ENCODE results near the gene MAFG. TPM values are rescaled to one million over a fixed set of nuclear protein-coding genes. Genes with fewer than 3 reads are reported as not detected.

MAFG gene
- total and polyA plus RNA-seq, 9 of the 15 experiments (the other 6 are each of a cell fraction or from before 2014, with no cell fraction given): 1.1 to 58.1 (median 24.9) TPM

DNA sequence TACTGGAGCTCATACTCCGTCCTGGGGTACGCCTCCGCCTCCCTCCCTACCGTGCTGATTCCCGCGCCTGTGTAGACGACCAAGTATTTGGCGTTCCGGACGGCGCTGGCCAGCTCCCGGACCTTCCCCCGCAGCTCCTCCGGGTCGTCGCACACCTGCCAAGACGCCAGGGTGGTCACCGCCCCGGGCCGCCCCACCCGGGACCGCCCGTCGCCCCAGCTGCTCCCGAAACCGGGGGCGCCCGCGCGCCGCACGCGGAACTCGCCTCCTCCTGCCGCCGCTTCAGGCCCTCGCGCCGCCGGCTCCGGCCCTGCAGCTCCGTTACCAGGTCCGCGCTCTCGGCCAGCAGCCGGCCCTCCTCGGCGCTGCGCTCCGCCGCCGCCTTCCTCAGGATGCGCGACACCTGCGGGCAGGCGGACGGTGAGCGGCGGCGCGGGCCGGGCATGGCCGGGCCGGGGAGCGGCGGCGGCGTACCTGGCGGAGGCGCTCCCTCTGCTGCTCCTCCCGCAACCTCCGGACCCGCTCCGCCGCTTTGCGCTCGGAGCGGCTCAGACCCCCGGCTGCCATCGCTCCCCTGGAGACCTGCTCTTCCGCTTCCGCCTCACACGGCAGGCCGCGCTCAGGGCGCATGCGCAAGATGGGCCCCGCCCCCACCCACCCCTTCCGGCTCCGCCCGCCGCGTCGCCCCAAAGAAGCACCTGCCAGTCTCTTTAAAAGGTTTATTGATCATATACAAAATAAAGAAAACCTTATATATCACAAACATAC lies 9.8 kb downstream of the MAFG start, which contains the start of gene SIRT7 (continued):
- TF ChIP-seq, protein P1, sequence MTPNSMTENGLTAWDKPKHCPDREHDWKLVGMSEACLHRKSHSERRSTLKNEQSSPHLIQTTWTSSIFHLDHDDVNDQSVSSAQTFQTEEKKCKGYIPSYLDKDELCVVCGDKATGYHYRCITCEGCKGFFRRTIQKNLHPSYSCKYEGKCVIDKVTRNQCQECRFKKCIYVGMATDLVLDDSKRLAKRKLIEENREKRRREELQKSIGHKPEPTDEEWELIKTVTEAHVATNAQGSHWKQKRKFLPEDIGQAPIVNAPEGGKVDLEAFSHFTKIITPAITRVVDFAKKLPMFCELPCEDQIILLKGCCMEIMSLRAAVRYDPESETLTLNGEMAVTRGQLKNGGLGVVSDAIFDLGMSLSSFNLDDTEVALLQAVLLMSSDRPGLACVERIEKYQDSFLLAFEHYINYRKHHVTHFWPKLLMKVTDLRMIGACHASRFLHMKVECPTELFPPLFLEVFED (CRISPR knock-in tag; conservative IDR thresholded peaks at IDR 0.05): no peak
- TF ChIP-seq, protein P2, sequence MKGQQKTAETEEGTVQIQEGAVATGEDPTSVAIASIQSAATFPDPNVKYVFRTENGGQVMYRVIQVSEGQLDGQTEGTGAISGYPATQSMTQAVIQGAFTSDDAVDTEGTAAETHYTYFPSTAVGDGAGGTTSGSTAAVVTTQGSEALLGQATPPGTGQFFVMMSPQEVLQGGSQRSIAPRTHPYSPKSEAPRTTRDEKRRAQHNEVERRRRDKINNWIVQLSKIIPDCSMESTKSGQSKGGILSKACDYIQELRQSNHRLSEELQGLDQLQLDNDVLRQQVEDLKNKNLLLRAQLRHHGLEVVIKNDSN (CRISPR knock-in tag; IDR thresholded peaks at IDR 0.05): no peak
- no peak for TF ChIP-seq SIRT6 (IDR thresholded peaks at IDR 0.05; ENCODE audit: low read depth, low read length)
- TF ChIP-seq ZNF12 (CRISPR knock-in tag; IDR thresholded peaks at IDR 0.05): no peak
- peak; percentile 36; the same call in 1 of the 2 replicates for TF ChIP-seq MTA3 (IDR thresholded peaks at IDR 0.05; ENCODE audit: borderline replicate concordance)
- TF ChIP-seq, protein P3, sequence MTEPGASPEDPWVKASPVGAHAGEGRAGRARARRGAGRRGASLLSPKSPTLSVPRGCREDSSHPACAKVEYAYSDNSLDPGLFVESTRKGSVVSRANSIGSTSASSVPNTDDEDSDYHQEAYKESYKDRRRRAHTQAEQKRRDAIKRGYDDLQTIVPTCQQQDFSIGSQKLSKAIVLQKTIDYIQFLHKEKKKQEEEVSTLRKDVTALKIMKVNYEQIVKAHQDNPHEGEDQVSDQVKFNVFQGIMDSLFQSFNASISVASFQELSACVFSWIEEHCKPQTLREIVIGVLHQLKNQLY (CRISPR knock-in tag; conservative IDR thresholded peaks at IDR 0.05): 0 out of 4 replicates have a peak, but pooled peaks of 1 of the 2 experiments have one; percentile 49
- no peak for TF ChIP-seq TARDBP (IDR thresholded peaks at IDR 0.05)
- TF ChIP-seq ATF7 (IDR thresholded peaks at IDR 0.05): no peak
- TF ChIP-seq, protein P4, sequence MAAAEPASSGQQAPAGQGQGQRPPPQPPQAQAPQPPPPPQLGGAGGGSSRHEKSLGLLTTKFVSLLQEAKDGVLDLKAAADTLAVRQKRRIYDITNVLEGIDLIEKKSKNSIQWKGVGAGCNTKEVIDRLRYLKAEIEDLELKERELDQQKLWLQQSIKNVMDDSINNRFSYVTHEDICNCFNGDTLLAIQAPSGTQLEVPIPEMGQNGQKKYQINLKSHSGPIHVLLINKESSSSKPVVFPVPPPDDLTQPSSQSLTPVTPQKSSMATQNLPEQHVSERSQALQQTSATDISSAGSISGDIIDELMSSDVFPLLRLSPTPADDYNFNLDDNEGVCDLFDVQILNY (CRISPR knock-in tag; IDR thresholded peaks at IDR 0.05): no peak
- TF ChIP-seq, protein P5, sequence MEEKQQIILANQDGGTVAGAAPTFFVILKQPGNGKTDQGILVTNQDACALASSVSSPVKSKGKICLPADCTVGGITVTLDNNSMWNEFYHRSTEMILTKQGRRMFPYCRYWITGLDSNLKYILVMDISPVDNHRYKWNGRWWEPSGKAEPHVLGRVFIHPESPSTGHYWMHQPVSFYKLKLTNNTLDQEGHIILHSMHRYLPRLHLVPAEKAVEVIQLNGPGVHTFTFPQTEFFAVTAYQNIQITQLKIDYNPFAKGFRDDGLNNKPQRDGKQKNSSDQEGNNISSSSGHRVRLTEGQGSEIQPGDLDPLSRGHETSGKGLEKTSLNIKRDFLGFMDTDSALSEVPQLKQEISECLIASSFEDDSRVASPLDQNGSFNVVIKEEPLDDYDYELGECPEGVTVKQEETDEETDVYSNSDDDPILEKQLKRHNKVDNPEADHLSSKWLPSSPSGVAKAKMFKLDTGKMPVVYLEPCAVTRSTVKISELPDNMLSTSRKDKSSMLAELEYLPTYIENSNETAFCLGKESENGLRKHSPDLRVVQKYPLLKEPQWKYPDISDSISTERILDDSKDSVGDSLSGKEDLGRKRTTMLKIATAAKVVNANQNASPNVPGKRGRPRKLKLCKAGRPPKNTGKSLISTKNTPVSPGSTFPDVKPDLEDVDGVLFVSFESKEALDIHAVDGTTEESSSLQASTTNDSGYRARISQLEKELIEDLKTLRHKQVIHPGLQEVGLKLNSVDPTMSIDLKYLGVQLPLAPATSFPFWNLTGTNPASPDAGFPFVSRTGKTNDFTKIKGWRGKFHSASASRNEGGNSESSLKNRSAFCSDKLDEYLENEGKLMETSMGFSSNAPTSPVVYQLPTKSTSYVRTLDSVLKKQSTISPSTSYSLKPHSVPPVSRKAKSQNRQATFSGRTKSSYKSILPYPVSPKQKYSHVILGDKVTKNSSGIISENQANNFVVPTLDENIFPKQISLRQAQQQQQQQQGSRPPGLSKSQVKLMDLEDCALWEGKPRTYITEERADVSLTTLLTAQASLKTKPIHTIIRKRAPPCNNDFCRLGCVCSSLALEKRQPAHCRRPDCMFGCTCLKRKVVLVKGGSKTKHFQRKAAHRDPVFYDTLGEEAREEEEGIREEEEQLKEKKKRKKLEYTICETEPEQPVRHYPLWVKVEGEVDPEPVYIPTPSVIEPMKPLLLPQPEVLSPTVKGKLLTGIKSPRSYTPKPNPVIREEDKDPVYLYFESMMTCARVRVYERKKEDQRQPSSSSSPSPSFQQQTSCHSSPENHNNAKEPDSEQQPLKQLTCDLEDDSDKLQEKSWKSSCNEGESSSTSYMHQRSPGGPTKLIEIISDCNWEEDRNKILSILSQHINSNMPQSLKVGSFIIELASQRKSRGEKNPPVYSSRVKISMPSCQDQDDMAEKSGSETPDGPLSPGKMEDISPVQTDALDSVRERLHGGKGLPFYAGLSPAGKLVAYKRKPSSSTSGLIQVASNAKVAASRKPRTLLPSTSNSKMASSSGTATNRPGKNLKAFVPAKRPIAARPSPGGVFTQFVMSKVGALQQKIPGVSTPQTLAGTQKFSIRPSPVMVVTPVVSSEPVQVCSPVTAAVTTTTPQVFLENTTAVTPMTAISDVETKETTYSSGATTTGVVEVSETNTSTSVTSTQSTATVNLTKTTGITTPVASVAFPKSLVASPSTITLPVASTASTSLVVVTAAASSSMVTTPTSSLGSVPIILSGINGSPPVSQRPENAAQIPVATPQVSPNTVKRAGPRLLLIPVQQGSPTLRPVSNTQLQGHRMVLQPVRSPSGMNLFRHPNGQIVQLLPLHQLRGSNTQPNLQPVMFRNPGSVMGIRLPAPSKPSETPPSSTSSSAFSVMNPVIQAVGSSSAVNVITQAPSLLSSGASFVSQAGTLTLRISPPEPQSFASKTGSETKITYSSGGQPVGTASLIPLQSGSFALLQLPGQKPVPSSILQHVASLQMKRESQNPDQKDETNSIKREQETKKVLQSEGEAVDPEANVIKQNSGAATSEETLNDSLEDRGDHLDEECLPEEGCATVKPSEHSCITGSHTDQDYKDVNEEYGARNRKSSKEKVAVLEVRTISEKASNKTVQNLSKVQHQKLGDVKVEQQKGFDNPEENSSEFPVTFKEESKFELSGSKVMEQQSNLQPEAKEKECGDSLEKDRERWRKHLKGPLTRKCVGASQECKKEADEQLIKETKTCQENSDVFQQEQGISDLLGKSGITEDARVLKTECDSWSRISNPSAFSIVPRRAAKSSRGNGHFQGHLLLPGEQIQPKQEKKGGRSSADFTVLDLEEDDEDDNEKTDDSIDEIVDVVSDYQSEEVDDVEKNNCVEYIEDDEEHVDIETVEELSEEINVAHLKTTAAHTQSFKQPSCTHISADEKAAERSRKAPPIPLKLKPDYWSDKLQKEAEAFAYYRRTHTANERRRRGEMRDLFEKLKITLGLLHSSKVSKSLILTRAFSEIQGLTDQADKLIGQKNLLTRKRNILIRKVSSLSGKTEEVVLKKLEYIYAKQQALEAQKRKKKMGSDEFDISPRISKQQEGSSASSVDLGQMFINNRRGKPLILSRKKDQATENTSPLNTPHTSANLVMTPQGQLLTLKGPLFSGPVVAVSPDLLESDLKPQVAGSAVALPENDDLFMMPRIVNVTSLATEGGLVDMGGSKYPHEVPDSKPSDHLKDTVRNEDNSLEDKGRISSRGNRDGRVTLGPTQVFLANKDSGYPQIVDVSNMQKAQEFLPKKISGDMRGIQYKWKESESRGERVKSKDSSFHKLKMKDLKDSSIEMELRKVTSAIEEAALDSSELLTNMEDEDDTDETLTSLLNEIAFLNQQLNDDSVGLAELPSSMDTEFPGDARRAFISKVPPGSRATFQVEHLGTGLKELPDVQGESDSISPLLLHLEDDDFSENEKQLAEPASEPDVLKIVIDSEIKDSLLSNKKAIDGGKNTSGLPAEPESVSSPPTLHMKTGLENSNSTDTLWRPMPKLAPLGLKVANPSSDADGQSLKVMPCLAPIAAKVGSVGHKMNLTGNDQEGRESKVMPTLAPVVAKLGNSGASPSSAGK (IDR thresholded peaks at IDR 0.05): no peak
- no peak for TF ChIP-seq TEAD2 (tag; IDR thresholded peaks at IDR 0.05)
- TF ChIP-seq KLF10 (CRISPR knock-in tag; IDR thresholded peaks at IDR 0.05): no peak
